Measurements from ENCODE around the gene SLC30A2. TPM values are rescaled to one million over a fixed set of nuclear protein-coding genes. Genes with fewer than 3 reads are reported as not detected.

SLC30A2 gene
- total and polyA plus RNA-seq, 2 of the 13 experiments (the other 11 are each of a cell fraction or from before 2014, with no cell fraction given), result not detected

DNA sequence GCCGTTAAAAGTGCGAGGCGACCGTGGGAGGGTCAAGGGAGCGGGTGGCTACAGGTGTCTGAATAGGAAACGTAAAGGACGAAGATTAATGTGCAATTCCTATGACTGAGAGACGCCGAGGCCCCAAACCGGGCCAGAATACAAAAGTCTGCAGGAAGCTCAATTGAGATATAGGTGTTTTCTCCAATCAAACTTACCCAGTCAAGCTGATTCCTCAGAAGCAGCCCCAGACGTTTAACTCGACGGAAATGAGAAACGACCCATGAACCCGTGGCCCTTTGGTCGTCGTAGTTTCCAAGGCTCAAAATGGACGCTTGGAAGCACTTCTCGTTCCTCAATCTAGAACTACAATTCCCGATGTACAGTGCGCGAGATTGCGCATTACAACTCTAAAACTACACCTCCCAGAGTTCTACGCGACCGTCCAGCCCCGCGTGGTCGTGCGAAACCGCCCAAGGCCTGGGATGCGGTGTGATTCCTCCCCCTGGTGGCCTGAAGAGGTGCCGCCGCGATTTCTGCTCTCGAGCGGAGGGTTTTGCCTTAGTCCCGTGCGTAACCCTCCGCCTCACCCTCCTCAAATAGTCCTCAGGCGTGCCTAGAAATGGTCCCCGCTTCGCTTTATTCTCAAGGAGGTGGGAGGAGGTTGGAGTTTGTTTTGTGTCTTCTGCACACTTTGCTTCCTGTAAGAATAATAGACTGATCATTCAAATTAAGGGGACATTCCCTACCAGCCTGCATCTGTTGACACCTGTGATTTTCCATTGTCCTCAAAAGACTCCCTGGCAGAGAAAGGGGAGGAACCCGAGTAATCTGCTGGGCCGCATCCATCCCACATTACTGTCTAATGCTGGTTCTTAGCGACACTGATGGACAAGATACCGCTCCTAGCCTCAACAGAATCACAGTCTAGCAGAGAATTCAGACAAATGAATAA is 47.8 kb downstream of the SLC30A2 start, which contains the start of gene PAFAH2 (continued):
- 0 out of 2 replicates have a peak, but pooled peaks have one; percentile 23 for TF ChIP-seq ATF7 (IDR thresholded peaks at IDR 0.05)
- no peak; the same call in 1 of the 2 replicates for TF ChIP-seq ATF7 (CRISPR knock-in tag; IDR thresholded peaks at IDR 0.05)
- TF ChIP-seq ZNF441 (CRISPR knock-in tag; IDR thresholded peaks at IDR 0.05; ENCODE audit: borderline replicate concordance), result peak; percentile 82; the same call in 1 of the 2 replicates
- TF ChIP-seq ZNF33B (CRISPR knock-in tag; IDR thresholded peaks at IDR 0.05), result peak; percentile 81; the same call in 1 of the 2 replicates
- TF ChIP-seq, protein P1, sequence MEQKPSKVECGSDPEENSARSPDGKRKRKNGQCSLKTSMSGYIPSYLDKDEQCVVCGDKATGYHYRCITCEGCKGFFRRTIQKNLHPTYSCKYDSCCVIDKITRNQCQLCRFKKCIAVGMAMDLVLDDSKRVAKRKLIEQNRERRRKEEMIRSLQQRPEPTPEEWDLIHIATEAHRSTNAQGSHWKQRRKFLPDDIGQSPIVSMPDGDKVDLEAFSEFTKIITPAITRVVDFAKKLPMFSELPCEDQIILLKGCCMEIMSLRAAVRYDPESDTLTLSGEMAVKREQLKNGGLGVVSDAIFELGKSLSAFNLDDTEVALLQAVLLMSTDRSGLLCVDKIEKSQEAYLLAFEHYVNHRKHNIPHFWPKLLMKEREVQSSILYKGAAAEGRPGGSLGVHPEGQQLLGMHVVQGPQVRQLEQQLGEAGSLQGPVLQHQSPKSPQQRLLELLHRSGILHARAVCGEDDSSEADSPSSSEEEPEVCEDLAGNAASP (CRISPR knock-in tag; IDR thresholded peaks at IDR 0.05; ENCODE audit: borderline replicate concordance), result peak; percentile 98
- no peak for TF ChIP-seq GLI4 (CRISPR knock-in tag; IDR thresholded peaks at IDR 0.05; ENCODE audit: borderline replicate concordance)
- TF ChIP-seq, protein P2, sequence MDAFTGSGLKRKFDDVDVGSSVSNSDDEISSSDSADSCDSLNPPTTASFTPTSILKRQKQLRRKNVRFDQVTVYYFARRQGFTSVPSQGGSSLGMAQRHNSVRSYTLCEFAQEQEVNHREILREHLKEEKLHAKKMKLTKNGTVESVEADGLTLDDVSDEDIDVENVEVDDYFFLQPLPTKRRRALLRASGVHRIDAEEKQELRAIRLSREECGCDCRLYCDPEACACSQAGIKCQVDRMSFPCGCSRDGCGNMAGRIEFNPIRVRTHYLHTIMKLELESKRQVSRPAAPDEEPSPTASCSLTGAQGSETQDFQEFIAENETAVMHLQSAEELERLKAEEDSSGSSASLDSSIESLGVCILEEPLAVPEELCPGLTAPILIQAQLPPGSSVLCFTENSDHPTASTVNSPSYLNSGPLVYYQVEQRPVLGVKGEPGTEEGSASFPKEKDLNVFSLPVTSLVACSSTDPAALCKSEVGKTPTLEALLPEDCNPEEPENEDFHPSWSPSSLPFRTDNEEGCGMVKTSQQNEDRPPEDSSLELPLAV (CRISPR knock-in tag; conservative IDR thresholded peaks at IDR 0.05; ENCODE audit: low read depth), result no peak
- peak; percentile 87 for TF ChIP-seq SALL1 (CRISPR knock-in tag; IDR thresholded peaks at IDR 0.05)
- TF ChIP-seq HNRNPK (IDR thresholded peaks at IDR 0.05; ENCODE audit: low read depth, low read length, poor library complexity, severe bottlenecking), result no peak
- no peak; the same call in 1 of the 2 replicates for TF ChIP-seq ATF7-NPFF (CRISPR knock-in tag; IDR thresholded peaks at IDR 0.05; ENCODE audit: low read depth)
- no peak for TF ChIP-seq ZNF496 (CRISPR knock-in tag; IDR thresholded peaks at IDR 0.05; ENCODE audit: insufficient replicate concordance)
- no peak; the same call in 1 of the 2 replicates for TF ChIP-seq ZNF567 (CRISPR knock-in tag; IDR thresholded peaks at IDR 0.05; ENCODE audit: borderline replicate concordance)
- TF ChIP-seq, protein P3, sequence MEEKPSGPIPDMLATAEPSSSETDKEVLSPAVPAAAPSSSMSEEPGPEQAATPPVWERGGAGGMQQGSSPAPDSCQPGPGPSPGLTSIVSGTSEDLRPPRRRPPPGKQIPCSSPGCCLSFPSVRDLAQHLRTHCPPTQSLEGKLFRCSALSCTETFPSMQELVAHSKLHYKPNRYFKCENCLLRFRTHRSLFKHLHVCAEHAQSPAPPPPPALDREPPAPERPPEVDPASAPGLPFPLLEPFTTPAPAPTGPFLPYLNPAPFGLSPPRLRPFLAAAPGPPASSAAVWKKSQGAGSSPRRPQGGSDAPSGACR (CRISPR knock-in tag; IDR thresholded peaks at IDR 0.05), result no peak; the same call in 1 of the 2 replicates
- peak; percentile 97 for TF ChIP-seq HOXA3 (CRISPR knock-in tag; IDR thresholded peaks at IDR 0.05)
- TF ChIP-seq ZNF557 (CRISPR knock-in tag; IDR thresholded peaks at IDR 0.05), result 0 out of 2 replicates have a peak, but pooled peaks have one; percentile 44
- TF ChIP-seq ZNF101 (CRISPR knock-in tag; IDR thresholded peaks at IDR 0.05; ENCODE audit: borderline replicate concordance, low read depth), result no peak
- TF ChIP-seq, protein P4, sequence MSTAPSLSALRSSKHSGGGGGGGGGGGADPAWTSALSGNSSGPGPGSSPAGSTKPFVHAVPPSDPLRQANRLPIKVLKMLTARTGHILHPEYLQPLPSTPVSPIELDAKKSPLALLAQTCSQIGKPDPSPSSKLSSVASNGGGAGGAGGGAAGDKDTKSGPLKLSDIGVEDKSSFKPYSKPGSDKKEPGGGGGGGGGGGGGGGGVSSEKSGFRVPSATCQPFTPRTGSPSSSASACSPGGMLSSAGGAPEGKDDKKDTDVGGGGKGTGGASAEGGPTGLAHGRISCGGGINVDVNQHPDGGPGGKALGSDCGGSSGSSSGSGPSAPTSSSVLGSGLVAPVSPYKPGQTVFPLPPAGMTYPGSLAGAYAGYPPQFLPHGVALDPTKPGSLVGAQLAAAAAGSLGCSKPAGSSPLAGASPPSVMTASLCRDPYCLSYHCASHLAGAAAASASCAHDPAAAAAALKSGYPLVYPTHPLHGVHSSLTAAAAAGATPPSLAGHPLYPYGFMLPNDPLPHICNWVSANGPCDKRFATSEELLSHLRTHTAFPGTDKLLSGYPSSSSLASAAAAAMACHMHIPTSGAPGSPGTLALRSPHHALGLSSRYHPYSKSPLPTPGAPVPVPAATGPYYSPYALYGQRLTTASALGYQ (CRISPR knock-in tag; IDR thresholded peaks at IDR 0.05), result peak; percentile 69
- no peak for TF ChIP-seq CBX2 (IDR thresholded peaks at IDR 0.05; ENCODE audit: low read depth, low read length)
- TF ChIP-seq CBX2 (CRISPR knock-in tag; IDR thresholded peaks at IDR 0.05; ENCODE audit: low read depth), result no peak
- no peak for TF ChIP-seq NFE2 (CRISPR knock-in tag; IDR thresholded peaks at IDR 0.05)
- peak; percentile 79 for TF ChIP-seq CBX1 (IDR thresholded peaks at IDR 0.05; ENCODE audit: low read depth)
- TF ChIP-seq CEBPB (IDR thresholded peaks at IDR 0.05; ENCODE audit: borderline replicate concordance, low read depth, low read length), result peak; percentile 88
- TF ChIP-seq ZNF138 (CRISPR knock-in tag; IDR thresholded peaks at IDR 0.05; ENCODE audit: low read depth), result no peak
- TF ChIP-seq ZNF10 (CRISPR knock-in tag; IDR thresholded peaks at IDR 0.05; ENCODE audit: borderline replicate concordance, low read depth), result no peak
